Fibroblast of skin of abdomen (primary cell): ENCODE data around the gene AGBL4.

Experiments used
- DNase-seq: peaks from one replicate; pipeline ENCODE4 v3.0.0-alpha.2; 2013

The AGBL4 gene

GRCh38 chr1:48710318-48710717 is 1313.4 kb downstream of the AGBL4 start:
- no peak for DNase-seq

- no peak for DNase-seq
These were observed 1319.0 kb downstream of the AGBL4 start for GRCh38 chr1:48704736-48705135.

GRCh38 chr1:48701445-48701844 is 1322.3 kb downstream of the AGBL4 start:
- DNase-seq: no peak

GRCh38 chr1:48697066-48697707 is 1326.6 kb downstream of the AGBL4 start:
- peak; percentile 27 for DNase-seq

- no peak for DNase-seq
These were observed 1328.6 kb downstream of the AGBL4 start for GRCh38 chr1:48695161-48695560.

GRCh38 chr1:48693674-48694320 is 1330.0 kb downstream of the AGBL4 start:
- no peak for DNase-seq

GRCh38 chr1:48693180-48693579 is 1330.6 kb downstream of the AGBL4 start:
- DNase-seq: no peak

GRCh38 chr1:48692235-48692634 is 1331.5 kb downstream of the AGBL4 start:
- no peak for DNase-seq

- DNase-seq: peak; percentile 26
These were observed 1332.2 kb downstream of the AGBL4 start for GRCh38 chr1:48691429-48692001.

GRCh38 chr1:48688102-48688760 is 1335.5 kb downstream of the AGBL4 start:
- peak; percentile 6 for DNase-seq

- no peak for DNase-seq
These were observed 1336.3 kb downstream of the AGBL4 start for GRCh38 chr1:48687282-48688045.

- DNase-seq: no peak
These were observed 1337.6 kb downstream of the AGBL4 start for GRCh38 chr1:48686159-48686558.

GRCh38 chr1:48684381-48684780 is 1339.4 kb downstream of the AGBL4 start:
- DNase-seq: no peak

- DNase-seq: no peak
These were observed 1339.9 kb downstream of the AGBL4 start for GRCh38 chr1:48683839-48684238.

GRCh38 chr1:48681476-48682305 is 1342.1 kb downstream of the AGBL4 start:
- DNase-seq: peak; percentile 41

- no peak for DNase-seq
These were observed 1343.2 kb downstream of the AGBL4 start for GRCh38 chr1:48680411-48681035.

- DNase-seq: no peak
These were observed 1343.9 kb downstream of the AGBL4 start for GRCh38 chr1:48679859-48680258.

- DNase-seq: no peak
These were observed 1344.8 kb downstream of the AGBL4 start for GRCh38 chr1:48678710-48679505.

GRCh38 chr1:48677306-48678287 is 1346.2 kb downstream of the AGBL4 start:
- peak; percentile 62 for DNase-seq
